Measurements from ENCODE around the gene ZNF521.
"Not testable (repeated sequence)": the region's sequence is repeated elsewhere in the genome, so short reads cannot be mapped to it uniquely, and the experiment has no call there.

ZNF521 gene

DNA sequence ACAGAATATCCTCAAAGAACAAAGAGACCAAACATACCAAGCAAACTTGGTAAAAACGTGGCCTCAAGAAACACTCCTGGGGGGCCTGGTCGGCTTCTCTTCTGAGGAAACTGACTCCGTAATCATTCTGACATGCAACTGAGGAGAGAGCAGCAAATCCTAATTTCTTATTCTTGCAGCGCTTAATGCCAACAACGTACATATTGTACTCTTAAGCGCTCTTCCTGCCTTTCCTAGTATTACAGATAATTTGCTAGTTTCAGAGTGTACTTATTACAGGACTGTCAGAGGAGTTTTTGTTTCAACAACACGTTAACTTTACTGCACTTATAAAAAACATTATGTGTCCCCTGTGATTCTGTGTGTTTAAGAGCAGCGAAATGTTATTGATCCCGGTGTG lies 64.9 kb downstream of the ZNF521 start:
- no peak for DNase-seq

DNA sequence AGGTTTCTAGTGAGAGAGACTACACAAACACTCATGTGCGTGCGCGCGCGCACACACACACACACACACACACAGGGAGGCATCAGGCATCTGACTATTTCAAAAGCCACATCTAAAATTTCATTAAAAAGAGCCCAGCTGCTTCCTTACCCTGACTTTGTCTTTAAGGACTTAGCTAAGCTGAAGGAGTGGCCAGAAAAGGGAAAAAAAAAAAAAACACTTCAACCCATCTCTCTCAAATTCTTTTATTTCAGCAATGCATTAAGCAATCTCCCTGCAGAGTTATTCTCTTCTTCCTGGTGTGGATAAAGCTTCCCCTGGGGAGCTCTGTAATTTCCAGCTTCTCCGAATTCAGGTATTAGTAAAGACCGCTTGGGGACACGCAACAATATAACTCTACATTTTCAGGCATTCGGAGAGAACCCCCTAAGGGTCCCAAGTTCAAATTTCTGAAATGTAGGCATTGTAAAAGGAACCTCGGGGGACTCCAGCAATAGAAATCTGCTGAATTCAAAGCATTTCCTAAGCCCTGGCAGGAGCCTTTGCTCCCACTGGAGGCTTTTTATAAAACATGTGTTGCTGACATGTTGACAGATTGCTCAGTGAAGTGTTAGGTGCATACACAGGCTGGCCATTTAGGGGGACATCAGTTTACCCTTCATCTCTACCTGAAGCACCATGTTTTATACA lies 67.0 kb downstream of the ZNF521 start:
- DNase-seq: no peak

DNA sequence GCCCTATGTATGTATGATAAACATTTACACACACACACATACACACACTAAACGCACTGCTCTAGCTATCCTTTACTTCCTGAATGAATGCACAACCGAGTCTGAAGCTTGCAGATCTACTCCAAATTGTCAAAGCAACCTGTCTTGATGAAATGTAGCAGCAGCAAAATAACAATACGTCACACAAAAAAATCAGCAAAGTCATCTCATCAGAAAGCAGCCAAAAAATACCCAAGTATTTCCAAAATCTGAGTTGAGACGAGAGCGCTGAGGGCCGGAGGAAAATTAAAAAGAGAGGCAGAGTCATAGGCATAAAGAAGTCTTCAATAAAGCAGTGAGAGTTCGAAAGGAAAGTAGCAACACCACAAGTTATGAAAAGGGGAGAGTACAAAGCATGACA lies 67.7 kb downstream of the ZNF521 start:
- DNase-seq: no peak

DNA sequence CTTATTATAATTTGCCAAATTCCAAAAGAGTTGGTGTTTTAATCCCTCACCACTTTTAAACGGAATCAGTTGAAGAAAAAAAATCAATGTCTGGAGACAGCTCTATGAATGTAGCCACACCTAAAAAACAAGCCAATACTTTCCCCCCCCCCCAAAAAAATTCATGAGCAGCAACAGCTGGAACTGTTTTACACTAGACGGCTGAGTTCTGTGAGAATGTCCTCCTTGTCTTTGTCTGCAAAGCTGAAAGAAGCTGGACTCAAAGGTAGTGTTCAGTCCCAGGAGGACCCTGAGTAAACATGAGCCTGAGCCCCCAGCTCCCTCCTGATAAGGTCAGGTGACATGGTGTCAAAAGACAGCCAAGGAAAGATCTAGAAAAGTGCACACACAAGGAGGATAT lies 68.2 kb downstream of the ZNF521 start:
- DNase-seq: no peak

DNA sequence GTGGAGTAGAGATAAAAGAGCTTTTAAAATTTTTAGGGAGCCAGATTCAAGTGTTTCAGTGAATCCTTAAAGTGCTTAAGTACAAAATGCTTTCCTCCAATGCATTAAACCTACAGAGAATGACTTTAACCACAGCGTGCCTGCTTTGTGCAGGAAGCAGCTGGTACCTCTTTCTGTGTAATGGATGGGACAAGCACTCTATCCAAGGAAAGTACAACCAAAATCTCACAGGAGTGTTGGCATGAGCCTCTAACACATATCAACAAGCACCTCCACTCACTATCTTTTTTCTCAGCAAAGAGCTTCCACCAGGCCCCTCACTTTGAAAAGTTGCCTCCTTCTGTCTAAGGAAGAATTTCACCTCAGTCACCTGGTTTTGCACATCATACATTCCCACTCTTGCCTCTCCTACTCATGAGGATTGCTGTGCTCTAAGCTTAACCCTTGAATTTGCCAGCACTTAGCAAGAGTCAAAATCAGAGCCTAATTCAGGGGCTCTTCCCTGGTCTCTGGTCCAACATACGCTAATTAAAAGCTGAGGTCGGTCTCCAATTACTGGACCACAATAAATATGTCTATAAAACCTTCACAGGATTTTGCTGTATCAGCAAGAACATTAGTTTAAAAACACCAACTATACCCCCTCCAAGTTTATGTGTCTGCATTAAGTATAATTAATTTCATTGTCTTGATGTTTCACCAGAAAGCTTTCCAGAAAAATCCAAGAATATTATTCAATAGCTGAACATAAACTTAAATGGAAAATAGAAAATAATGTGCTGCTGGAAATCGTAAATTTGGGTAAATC lies 68.9 kb downstream of the ZNF521 start:
- DNase-seq: no peak

DNA sequence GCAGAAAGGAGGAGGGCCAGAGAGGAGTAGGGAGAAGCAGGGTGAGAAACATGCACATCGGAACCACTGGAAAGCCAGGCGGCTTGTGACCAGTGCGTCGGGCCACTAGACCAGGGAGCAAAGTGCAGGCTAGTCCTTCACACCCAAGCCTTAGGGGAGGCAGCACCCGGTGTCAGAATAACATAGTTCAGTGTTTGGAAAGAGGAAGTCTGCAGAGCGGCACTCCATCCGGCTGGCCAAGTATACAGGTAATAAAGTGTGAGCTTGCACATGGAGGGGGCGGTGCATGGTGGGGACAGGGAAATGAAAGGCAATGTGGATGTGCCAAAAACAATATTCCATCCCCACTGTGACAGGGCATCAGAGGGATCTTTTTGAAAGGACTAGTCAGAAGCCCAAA lies 69.7 kb downstream of the ZNF521 start:
- no peak for DNase-seq

DNA sequence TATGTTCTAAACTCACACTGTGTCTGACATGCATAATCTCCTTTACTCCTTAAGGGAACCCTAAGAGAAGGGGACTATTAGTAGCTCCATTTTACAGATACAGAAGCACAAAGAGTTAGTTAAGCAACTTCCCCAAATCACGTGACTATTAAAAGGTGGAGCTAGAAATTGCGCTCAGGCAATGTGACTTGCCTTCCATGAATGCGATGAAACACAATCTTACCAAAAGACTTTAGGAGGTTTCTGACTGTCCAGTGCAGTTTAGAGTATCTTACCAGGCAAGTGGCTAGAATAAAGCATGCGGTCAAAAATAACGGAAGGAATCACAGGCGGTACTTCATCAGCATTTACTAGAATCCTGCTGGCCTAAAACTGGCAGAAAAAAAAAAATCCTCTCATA lies 70.4 kb downstream of the ZNF521 start:
- no peak for DNase-seq

DNA sequence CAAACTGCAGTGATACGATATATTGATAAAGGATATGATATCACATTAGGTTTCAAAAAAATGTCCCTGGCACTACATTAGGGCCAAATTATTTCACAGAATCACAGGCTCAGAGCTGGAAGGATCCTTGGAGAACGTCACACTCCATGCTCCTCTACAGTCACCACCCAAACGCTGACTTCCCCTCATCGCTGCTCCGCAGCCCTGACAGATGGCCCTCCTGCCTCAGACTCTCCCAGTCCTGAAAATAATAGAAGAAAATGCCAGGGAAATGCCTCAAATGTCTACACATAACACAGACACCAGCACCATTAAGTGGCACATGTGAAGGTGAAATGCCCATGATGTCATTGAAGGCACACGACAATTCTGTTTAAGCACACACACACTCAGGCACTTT lies 72.0 kb downstream of the ZNF521 start:
- DNase-seq: no peak

DNA sequence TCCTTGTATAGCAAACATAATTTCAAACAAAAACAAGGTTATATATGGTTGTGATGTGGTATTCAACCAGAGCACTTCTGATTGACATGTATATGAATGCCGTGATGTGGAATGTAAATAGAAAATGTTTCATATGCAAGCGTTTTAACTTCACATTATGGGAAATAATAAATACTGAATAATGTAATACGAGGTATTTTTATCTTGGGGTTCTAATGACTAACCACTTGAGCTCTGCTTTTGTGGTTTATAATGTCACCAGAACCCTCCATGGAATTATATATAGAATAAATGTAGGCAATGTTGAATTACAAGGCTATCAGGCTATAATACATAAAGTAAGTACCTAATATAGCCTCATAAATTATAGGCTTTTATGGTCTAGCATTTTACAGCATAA lies 72.4 kb downstream of the ZNF521 start:
- no peak for DNase-seq

DNA sequence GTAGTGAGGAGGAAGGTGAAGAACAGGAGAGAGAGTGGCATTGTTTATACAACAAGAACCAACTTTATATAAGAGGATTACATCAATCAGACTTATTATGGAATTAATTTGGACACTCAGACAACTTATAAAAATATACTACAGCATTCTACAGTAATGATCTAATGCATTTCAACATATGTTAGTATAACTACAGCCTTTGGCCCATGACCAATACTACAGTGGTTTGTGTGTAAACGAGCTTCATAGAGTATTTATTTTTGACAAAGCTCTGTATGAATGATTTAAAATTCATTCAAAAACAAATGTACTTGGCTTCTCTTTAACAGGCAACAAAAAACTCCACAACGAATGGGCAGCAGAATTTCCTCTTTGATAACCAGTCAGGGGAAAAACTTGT lies 72.8 kb downstream of the ZNF521 start:
- DNase-seq: no peak

DNA sequence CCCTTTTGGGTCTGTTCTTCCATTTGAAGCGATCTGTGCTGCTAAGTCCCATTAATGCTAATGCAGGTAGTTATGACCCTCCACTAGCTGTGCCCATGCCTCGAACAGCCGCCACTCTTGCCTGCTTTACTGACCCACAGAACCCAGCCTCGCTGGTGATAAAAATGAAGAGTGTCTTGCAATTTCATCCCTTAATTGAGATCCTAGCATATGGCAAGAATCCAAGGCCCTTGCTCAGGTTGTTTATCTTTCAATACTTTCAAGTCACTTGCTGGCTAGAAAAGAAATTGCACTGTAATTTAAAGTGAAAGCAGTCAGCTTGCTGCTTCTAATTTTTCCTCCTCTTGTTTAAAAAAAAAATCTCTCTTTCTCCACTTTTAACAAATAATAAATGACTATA lies 73.6 kb downstream of the ZNF521 start:
- DNase-seq: no peak

DNA sequence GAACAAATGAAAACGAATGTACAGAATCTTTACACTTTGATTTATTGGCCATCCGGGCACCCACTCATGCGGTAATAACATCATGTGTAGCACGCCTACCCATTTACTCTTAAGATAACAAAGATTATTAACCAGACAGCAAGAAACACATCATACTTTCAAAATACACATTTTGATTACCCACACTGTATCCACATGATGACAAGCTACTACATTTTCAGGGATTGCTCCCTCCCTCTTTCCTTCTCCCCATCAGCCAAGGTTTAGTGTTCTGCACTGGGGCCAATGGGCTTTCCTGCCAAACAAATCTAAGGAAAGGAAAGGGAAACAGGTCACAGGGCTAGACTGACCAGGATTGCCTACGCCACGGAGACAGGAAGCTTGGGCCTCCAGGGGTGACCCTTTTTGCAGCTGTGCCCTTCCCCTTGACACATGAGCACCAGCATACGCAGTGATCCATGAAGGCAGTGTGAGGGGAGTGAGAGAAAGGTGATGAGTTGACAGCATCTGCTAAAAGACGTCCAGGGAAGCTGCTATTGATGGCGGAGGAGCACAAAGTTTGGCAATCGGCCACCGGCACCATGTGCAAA lies 76.5 kb downstream of the ZNF521 start:
- DNase-seq: no peak

DNA sequence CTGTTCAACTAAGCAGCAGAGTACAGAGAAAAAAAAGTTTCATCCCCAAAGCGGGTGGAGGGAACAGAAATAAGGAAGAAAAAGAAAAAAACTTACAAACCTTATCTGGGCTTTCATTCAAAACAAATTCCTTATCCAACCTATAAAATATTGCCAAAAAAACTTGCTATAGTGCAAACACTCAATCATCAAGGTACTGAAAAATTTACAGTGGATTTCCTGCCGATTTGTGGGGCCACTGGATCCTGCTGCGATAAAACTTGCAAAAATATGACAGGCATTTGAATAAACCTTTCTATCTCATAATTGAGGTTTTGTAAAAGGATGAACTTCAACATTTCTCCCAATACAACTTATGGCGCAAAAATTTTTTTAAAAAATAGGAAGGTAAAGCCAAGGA lies 77.0 kb downstream of the ZNF521 start:
- no peak for DNase-seq

DNA sequence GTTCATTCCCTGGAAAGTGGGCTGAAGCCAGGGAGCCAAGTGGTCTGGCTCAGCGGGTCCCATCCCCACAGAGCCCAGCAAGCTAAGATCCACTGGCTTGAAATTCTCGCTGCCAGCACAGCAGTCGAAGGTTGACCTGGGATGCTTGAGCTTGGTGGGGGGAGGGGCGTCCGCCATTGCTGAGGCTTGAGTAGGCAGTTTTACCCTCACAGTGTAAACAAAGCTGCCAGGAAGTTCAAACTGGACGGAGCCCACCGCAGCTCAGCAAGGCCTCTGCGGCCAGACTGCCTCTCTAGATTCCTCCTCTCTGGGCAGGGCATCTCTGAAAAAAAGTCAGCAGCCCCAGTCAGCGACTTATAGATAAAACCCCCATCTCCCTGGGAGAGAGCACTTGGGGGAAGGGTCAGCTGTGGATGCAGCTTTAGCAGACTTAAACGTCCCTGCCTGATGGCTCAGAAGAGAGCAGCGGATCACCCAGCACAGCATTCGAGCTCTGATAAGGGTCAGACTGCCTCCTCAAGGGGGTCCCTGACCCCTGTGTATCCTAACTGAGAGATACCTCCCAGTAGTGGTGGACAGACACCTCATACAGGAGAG lies 84.9 kb downstream of the ZNF521 start:
- DNase-seq: not testable (repeated sequence)

DNA sequence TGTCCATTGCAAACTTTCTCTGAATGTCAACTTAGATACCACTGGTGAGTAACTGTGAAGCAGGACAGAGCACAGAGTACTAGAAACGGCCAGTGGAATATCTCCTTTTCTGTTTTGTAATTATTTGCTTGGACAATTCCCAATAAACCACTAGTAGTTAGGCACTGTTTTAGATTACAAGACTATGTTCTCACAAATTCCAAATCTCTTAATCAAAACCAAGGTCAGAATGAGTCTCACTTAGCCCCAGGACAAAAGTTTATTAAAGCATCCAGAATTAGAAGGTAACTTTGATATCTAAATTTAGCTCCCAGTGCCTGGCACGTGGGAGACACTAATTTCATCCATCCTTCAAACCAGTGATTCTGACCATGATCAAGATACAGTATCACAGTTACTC lies 89.0 kb downstream of the ZNF521 start:
- no peak for DNase-seq

DNA sequence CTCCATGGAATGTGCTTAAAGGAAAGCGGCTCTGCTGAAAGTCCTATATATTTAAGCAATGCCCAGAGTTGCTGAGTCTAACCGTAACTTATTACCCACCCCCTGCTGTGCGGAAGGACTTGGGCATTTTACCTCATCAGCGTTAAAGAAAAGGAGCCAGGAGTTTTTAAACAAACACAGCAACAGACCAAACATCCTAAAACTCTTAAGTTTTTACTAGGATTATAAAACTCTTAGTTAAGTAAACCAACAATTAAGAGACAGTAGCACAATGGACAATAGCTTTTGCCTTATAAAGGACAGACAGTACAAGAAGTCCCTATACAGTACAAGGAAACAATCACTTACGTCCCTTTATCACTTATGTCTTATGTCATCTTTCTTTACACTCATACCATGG lies 90.2 kb downstream of the ZNF521 start:
- DNase-seq: no peak

DNA sequence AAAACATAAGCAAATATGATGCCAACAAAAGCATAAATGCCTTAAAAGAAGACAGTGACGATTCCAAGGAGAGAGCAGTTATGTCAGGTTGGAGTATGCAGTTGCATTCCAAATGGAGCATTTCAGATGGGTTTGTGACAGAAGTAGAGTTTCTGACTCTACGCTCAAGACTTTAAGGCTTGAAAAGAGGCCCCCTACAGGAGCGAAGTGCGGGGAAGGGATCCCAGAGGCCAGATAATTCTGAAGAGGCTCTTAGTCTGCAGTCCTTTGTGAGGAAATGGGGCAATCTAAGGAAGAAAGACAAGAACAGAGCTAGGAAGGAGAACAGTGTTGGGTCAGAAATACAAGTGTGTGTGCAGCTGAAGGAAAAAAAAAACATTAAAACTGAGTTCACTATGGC lies 95.5 kb downstream of the ZNF521 start:
- no peak for DNase-seq

DNA sequence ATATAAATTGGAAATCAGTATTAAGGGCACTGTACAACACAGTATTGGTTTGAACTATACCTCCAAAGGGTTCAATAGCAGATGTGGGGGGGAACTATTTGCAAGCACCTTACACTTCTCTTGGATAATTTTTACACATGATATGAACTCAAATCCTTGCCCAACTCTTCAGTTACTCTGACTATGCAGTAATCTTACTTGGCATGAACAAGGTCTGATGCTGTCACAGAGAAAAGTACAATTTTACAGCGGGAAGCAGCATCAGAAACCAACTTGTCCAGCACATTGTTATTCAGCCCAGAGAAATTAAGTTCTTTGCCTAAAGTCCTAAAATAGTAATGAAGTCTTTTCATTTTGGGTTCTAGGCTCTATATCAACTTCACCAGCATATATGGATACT lies 98.2 kb downstream of the ZNF521 start:
- no peak for DNase-seq

DNA sequence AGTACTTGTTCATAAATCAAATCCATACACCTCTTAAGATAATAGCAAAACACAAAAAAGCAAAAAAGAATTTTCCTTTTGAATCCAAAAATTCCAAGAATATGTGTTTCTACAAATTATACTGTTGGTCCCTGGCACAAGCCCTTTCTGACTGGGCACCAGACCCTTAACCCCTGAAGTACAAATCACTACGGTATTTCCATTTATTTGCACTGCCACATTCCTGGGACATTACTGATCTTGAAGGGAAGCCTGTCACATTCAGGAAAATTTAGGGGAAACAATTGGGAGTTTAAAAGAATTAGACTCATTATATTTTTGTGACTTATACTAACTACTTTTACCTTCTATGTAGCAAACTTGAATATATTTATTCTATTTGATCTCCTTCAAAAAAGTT lies 98.8 kb downstream of the ZNF521 start:
- DNase-seq: no peak

DNA sequence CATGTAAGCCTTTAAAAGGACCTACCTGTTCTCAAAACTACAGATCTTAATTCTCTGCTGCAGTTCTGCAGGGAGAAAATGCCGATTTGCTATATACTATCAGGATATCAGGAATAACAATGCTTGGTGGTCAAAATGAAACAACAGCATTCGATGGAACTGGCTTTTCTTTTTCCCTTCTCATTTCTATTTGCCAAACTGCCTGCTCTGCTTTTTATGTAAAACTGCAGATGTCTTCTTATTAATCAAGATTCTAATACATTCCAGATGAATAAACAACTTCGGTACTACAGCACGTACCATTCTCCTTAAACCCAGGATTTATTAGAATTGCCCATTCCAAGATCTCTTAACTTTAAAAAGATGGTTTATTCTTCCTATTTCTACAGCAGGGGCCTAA lies 100.9 kb downstream of the ZNF521 start:
- no peak for DNase-seq

DNA sequence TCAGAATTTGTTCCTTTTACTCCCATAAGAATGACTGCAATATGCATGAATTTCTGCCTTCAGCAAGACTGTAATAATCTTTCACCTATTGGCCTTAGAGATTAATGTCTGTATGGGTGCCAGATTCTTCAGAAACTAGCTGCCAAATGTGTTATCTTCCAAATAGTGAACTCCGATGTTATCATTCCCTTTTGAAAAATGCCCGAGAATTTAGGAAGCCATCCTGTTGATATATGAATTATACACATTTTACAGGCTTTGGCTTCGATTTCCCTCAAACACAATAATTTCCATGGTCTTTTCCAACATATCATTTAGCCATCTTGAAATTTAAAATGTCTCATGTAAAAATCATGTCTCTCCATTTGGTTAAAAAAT lies 101.5 kb downstream of the ZNF521 start:
- no peak for DNase-seq

DNA sequence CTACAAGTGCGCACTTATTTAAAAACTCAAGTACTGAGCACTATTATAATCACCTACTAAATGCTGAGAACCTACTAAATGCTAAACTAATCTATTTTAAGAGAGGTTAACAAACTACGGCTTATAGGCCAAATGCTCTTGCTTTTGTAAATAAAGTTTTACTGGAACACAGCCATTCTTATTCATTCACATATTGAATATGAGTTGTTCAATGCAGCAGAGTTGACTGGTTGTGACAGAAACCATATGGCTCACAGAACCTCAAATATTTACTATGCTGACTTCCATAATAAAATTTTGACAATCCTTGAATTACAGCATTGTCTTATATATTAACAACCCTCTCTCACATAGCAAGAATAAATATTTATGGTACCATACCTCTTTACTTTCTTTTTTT lies 103.2 kb downstream of the ZNF521 start:
- DNase-seq: no peak

DNA sequence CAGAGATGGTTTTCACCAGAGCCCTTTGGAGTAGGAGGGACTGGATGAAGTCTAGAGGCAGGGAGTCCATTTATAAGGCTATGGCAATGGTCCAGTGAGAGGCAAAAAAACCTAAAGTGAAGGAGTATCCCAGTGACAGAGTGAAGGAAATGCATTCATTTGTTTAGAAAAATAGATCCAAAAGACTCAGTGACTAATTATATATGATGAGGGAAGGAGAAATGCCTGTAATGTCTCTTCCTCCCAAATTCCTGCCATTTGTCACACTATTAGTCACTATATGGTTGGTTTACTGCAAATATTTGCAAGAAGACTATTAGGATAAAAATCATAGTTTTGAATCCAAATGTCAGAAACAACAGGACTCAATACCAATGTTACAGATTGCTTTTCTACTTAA lies 104.2 kb downstream of the ZNF521 start:
- DNase-seq: no peak
